H1 (cell line): ENCODE measurements around the gene LTA4H. TPM values are rescaled to one million over a fixed set of nuclear protein-coding genes. Genes with fewer than 3 reads are reported as not detected.

Source experiments
- CTCF ChIA-PET: fragments of 300-600 bp; sonication (Branson Sonifier 250); formaldehyde crosslinking; loops from one replicate; lab custom pipeline; 2021; ENCODE audit not compliant: partially characterized antibody; lab: Charles Lee
- POLR2A ChIA-PET: fragments of 300-600 bp; sonication (Branson Sonifier 250); formaldehyde crosslinking; loops from one replicate; lab custom pipeline; 2021; ENCODE audit warnings: inconsistent platforms; ENCODE audit not compliant: partially characterized antibody; lab: Charles Lee
- DNase-seq, 2 experiments: peaks; one replicate each; pipeline versions ENCODE4 v3.0.0 to v3.0.0-alpha.2; 2010 to 2022; ENCODE audit warnings: low spot score in 2 of 2, low read depth in 1 of 2, mixed read lengths in 1 of 2
- FAIRE-seq: peaks from 2 replicates; lab custom pipeline; 2011; peaks lifted over from hg19 to GRCh38; lab: Jason Lieb, UNC
- H2AFZ ChIP-seq: 2 replicates; pipeline ENCODE4 v1.8.1; 2012; ENCODE audit warnings: low read length, inconsistent platforms
- H2AK5ac ChIP-seq: 2 replicates; pipeline ENCODE4 v1.6.1; 2013; ENCODE audit warnings: low read depth, low read length
- H2BK120ac ChIP-seq: replicated peaks from 2 replicates; pipeline ENCODE3; 2013; ENCODE audit warnings: low read depth, low read length, inconsistent platforms
- H2BK12ac ChIP-seq: 2 replicates; pipeline ENCODE4 v1.6.1; 2013; ENCODE audit warnings: low read depth, low read length
- H2BK15ac ChIP-seq: 2 replicates; pipeline ENCODE4 v1.6.1; 2013; ENCODE audit warnings: low read length
- H2BK20ac ChIP-seq: 2 replicates; pipeline ENCODE4 v1.6.1; 2013; ENCODE audit warnings: low read length
- H2BK5ac ChIP-seq: 2 replicates; pipeline ENCODE4 v1.6.1; 2013; ENCODE audit warnings: low read depth, low read length
- H3K14ac ChIP-seq: 2 replicates; pipeline ENCODE4 v1.6.1; 2013; ENCODE audit warnings: inconsistent platforms; ENCODE audit not compliant: insufficient read length
- H3K18ac ChIP-seq: 2 replicates; pipeline ENCODE4 v1.6.1; 2013; ENCODE audit warnings: low read length; ENCODE audit errors: extremely low read depth
- H3K23ac ChIP-seq: 2 replicates; pipeline ENCODE4 v1.6.1; 2013; ENCODE audit warnings: inconsistent platforms; ENCODE audit not compliant: insufficient read length
- H3K23me2 ChIP-seq: 2 replicates; pipeline ENCODE4 v1.6.1; 2013; ENCODE audit warnings: low read depth, low read length
- H3K27ac ChIP-seq: 2 replicates; pipeline ENCODE4 v1.6.1; 2011; ENCODE audit warnings: low read depth, low read length, inconsistent platforms
- H3K27me3 ChIP-seq, 4 experiments: replicated peaks in 1 of 4; 1 replicate in 1 of 4; 2 replicates in 3 of 4; pipeline versions ENCODE4 v1.6.1 to v1.8.1; 2011 to 2013; ENCODE audit warnings: low read length in 3 of 4, mild to moderate bottlenecking in 3 of 4, inconsistent platforms in 2 of 4, mixed read lengths in 2 of 4, moderate library complexity in 1 of 4; ENCODE audit not compliant: control insufficient read depth in 3 of 4, insufficient read depth in 3 of 4; ENCODE audit errors: extremely low read depth in 1 of 4
- H3K36me3 ChIP-seq, 4 experiments: 2 replicates each; pipeline versions ENCODE4 v1.6.1 to v1.8.1; 2011 to 2013; ENCODE audit warnings: mild to moderate bottlenecking in 4 of 4, low read length in 3 of 4, moderate library complexity in 2 of 4, control low read depth in 1 of 4, inconsistent platforms in 1 of 4; ENCODE audit not compliant: insufficient read depth in 4 of 4, control insufficient read depth in 2 of 4
- H3K4ac ChIP-seq: replicated peaks from 2 replicates; pipeline ENCODE3; 2013; ENCODE audit warnings: low read length, low read depth, mixed read lengths, inconsistent platforms; ENCODE audit not compliant: insufficient read length
- H3K4me1 ChIP-seq, 4 experiments: replicated peaks in 1 of 4; 1 replicate in 1 of 4; 2 replicates in 3 of 4; pipeline versions ENCODE4 v1.6.1 to v1.8.1; 2011 to 2013; ENCODE audit warnings: low read length in 3 of 4, inconsistent platforms in 2 of 4, mixed read lengths in 1 of 4; ENCODE audit not compliant: insufficient read depth in 4 of 4, control insufficient read depth in 3 of 4
- H3K4me2 ChIP-seq, 2 experiments: 2 replicates each; pipeline versions ENCODE4 v1.6.1 to v1.8.1; 2011 to 2013; ENCODE audit warnings: low read depth in 2 of 2, low read length in 2 of 2, control low read depth in 1 of 2, inconsistent platforms in 1 of 2, mild to moderate bottlenecking in 1 of 2; ENCODE audit not compliant: insufficient read depth in 1 of 2
- H3K4me3 ChIP-seq, 4 experiments: fragments of 200-600, 300-600 bp in 1 of 4; sonication (generic), shearing (Covaris generic), sonication (Bioruptor Twin) in 1 of 4; 2 replicates each; pipeline versions ENCODE4 v1.5.1 to v1.8.1; 2011 to 2016; ENCODE audit warnings: low read length in 4 of 4, low read depth in 3 of 4, control low read depth in 2 of 4, inconsistent platforms in 2 of 4, mild to moderate bottlenecking in 2 of 4, mixed read lengths in 1 of 4, moderate library complexity in 1 of 4; ENCODE audit not compliant: insufficient read depth in 2 of 4; ENCODE audit errors: extremely low read depth in 1 of 4
- H3K56ac ChIP-seq: replicated peaks from 2 replicates; pipeline ENCODE3; 2013; ENCODE audit warnings: low read depth, mild to moderate bottlenecking, mixed read lengths, low read length, inconsistent platforms; ENCODE audit not compliant: insufficient read length
- H3K79me1 ChIP-seq: 2 replicates; pipeline ENCODE4 v1.6.1; 2013; ENCODE audit warnings: low read depth, low read length, control low read depth
- H3K79me2 ChIP-seq, 2 experiments: 2 replicates each; pipeline versions ENCODE4 v1.6.1 to v1.8.1; 2012 to 2013; ENCODE audit warnings: low read length in 2 of 2, mild to moderate bottlenecking in 2 of 2, inconsistent platforms in 1 of 2; ENCODE audit not compliant: insufficient read depth in 2 of 2, control insufficient read depth in 1 of 2
- H3K9ac ChIP-seq, 4 experiments: replicated peaks in 1 of 4; 1 replicate in 1 of 4; 2 replicates in 3 of 4; pipeline versions ENCODE4 v1.6.1 to v1.8.1; 2011 to 2013; ENCODE audit warnings: low read depth in 3 of 4, low read length in 3 of 4, control low read depth in 2 of 4, mild to moderate bottlenecking in 2 of 4, moderate library complexity in 2 of 4, inconsistent platforms in 1 of 4; ENCODE audit errors: extremely low read depth in 1 of 4
- H3K9me3 ChIP-seq, 2 experiments: 2 replicates each; pipeline versions ENCODE4 v1.6.1 to v1.8.1; 2012 to 2013; ENCODE audit warnings: mild to moderate bottlenecking in 2 of 2, moderate library complexity in 2 of 2, control low read depth in 1 of 2, inconsistent platforms in 1 of 2, low read depth in 1 of 2, low read length in 1 of 2, mixed read lengths in 1 of 2; ENCODE audit not compliant: insufficient read depth in 2 of 2
- H4K20me1 ChIP-seq, 2 experiments: replicated peaks in 1 of 2; 2 replicates each; pipeline versions ENCODE3 to v1.8.1; 2011 to 2013; ENCODE audit warnings: inconsistent platforms in 2 of 2, low read length in 2 of 2, mild to moderate bottlenecking in 1 of 2; ENCODE audit not compliant: insufficient read depth in 2 of 2, control insufficient read depth in 1 of 2
- H4K5ac ChIP-seq: 2 replicates; pipeline ENCODE4 v1.6.1; 2013; ENCODE audit warnings: low read length, low read depth, mixed read lengths, inconsistent platforms; ENCODE audit not compliant: insufficient read length
- H4K8ac ChIP-seq: 2 replicates; pipeline ENCODE4 v1.8.0; 2013; ENCODE audit warnings: mild to moderate bottlenecking, moderate library complexity, low read length, inconsistent platforms; ENCODE audit not compliant: insufficient read depth; ENCODE audit errors: extremely low read depth
- H4K91ac ChIP-seq: replicated peaks from 2 replicates; pipeline ENCODE3; 2013; ENCODE audit warnings: low read length, mixed read lengths, inconsistent platforms; ENCODE audit not compliant: insufficient read length
- CHD2 ChIP-seq: IDR thresholded peaks from 2 replicates; pipeline ENCODE4 v1.6.1; 2012; ENCODE audit warnings: low read length, improper control_type of control experiment
- EP300 ChIP-seq, 2 experiments: IDR thresholded peaks; 1 replicate in 1 of 2; 2 replicates in 1 of 2; pipeline ENCODE4 v1.6.1; 2011 to 2012; ENCODE audit warnings: low read depth in 2 of 2, low read length in 2 of 2, mild to moderate bottlenecking in 2 of 2, borderline replicate concordance in 1 of 2, inconsistent platforms in 1 of 2, moderate library complexity in 1 of 2
- POLR2A ChIP-seq, 2 experiments: IDR thresholded peaks; 1 replicate in 1 of 2; 2 replicates in 1 of 2; pipeline ENCODE4 v1.6.1; 2011; ENCODE audit warnings: low read depth in 2 of 2, low read length in 2 of 2, mild to moderate bottlenecking in 2 of 2; ENCODE audit errors: control extremely low read depth in 1 of 2
- SIX5 ChIP-seq: IDR thresholded peaks from 2 replicates; pipeline ENCODE4 v1.6.1; 2011; ENCODE audit warnings: mild to moderate bottlenecking, low read depth, low read length
- WGBS, 2 experiments: shearing (Covaris generic) in 1 of 2; methylation state at CpG; one replicate each; pipeline versions ENCODE4 v1.1.6 to v1.1.7; 2013 to 2015; ENCODE audit warnings: low lambda C conversion rate in 2 of 2, mixed read lengths in 2 of 2, inconsistent platforms in 1 of 2, low coverage in 1 of 2, missing lambda C conversion rate in 1 of 2; ENCODE audit not compliant: insufficient replicate concordance in 2 of 2, insufficient coverage in 1 of 2, insufficient read length in 1 of 2; ENCODE audit errors: extremely low coverage in 1 of 2, missing lambda C conversion rate in 1 of 2; 5-methylcytosine and 5-hydroxymethylcytosine counted together
- polyA plus RNA-seq, 7 experiments: library from polyadenylated mRNA; depleted of rRNA in 3 of 7; stranded (reverse) in 5 of 7; unstranded in 2 of 7; fragments of >200 nt in 5 of 7; fragments of 200-250 nt in 2 of 7; gene quantifications; 1 replicate in 5 of 7; 2 replicates in 1 of 7; 4 replicates in 1 of 7; pipeline versions ENCODE4 v1.2.1 to v1.2.3, GENCODE V29; 2011 to 2013; ENCODE audit warnings: missing spikeins in 2 of 7, mixed read lengths in 2 of 7
- total RNA-seq: library from RNA; stranded (reverse); fragmentation: NEBNext Ultra II Directional; extraction: Animal tissue kit (Norgen Biotek cat#: 25700); gene quantifications from 2 replicates; pipeline ENCODE4 v1.2.1, GENCODE V29; 2021

Gene LTA4H
- total and polyA plus RNA-seq, 2 of the 8 experiments (the other 6 are each of a cell fraction or from before 2014, with no cell fraction given): 106 to 167 TPM

DNA sequence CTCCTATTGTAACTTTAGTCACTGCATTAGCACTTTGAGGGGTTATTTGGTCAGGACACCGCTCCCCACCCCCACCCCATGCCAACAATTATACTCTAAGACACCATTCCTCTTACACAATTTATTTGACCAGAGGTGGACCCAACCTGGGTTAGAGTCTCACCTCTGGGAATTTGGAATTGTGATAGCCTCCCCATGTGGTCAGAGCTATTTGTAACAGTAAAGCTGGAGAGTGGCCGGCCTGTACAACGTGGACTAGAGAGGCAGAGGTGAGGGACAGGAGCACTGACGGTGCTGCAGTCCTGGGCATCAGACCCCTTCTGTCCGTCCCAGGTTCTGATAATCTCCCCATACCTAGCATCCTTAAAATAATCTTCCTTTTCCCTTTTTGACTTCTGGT lies 35.9 kb downstream of the LTA4H start:
- Histone ChIP-seq H4K5ac (no peak overlapping the region), H3K14ac (no peak overlapping the region), H3K79me1 (no peaks in the 10 kb centered on the region), H3K4ac (no peak overlapping the region), H2BK15ac (no peak overlapping the region), H2AK5ac (no peak overlapping the region), H3K4me3 (no peak overlapping the region), H3K36me3 (peaks cover 0 to 40% (median 5%) of the 10 kb centered on the region in 4 experiments; a peak in 7 of 8 replicates), H3K4me2 (no peak overlapping the region), H3K4me1 (peaks cover 0 to 3% (median 0%) of the 10 kb centered on the region in 4 experiments; a peak in 1 of 7 replicates), H3K27me3 (no peaks in the 10 kb centered on the region), H3K27ac (no peak overlapping the region), H2BK12ac (no peak overlapping the region), H3K23me2 (no peaks in the 10 kb centered on the region), H4K91ac (no peak overlapping the region), H3K23ac (no peak overlapping the region), H4K20me1 (no peaks in the 10 kb centered on the region), H2BK120ac (no peak overlapping the region), H2AFZ (no peak overlapping the region), H3K9ac (no peak overlapping the region), H3K56ac (no peak overlapping the region), H3K9me3 (no peaks in the 10 kb centered on the region), H2BK20ac (no peak overlapping the region), H4K8ac (no peak overlapping the region), H3K18ac (no peak overlapping the region), H2BK5ac (no peak overlapping the region), H3K79me2 (no peaks in the 10 kb centered on the region)
- ChIA-PET POLR2A (interaction anchor here (1.6 to 1.7 kb wide), 2 partner anchors 80 to 140 kb away, joined by 4 to 8 read pairs; partner anchors contain the start of gene SNRPF), CTCF (interaction anchor here (0.7 to 8.7 kb wide), 28 partner anchors 9 to 436 kb away, joined by 3 to 149 read pairs (median 6); partner anchors contain the start of genes AMDHD1 and CCDC38)
- TF ChIP-seq EP300 (IDR thresholded peaks at IDR 0.05; ENCODE audit: borderline replicate concordance in 1 of 2, low read depth in 2 of 2, low read length in 2 of 2): no peak
- TF ChIP-seq SIX5: no peak
- TF ChIP-seq CHD2: no peak
- no peak for TF ChIP-seq POLR2A (IDR thresholded peaks at IDR 0.05; ENCODE audit: control extremely low read depth in 1 of 2, low read depth in 2 of 2, low read length in 2 of 2)
- DNase-seq: no peak
- 69% methylated on average over 5 of the region's 5 CpGs; no CpG with 5 or more reads in 1 of the 2 experiments for WGBS, 2 experiments
- FAIRE-seq: no peak
